ENCODE measurements around the gene PIGU.

GRCh38 chr20:34705008-34705396, 28.1 kb upstream of the PIGU start:
- TF ChIP-seq EZH2 (IDR thresholded peaks at IDR 0.05) (no peak), POLR2AphosphoS5 (IDR thresholded peaks at IDR 0.05; ENCODE audit: borderline replicate concordance, low read depth, low read length) (no peak)
